A673 (cell line): ENCODE measurements around the gene CYP3A4. TPM values are rescaled to one million over a fixed set of nuclear protein-coding genes. Genes with fewer than 3 reads are reported as not detected.

ENCODE experiments used
- BruUV-seq: library from RNA; stranded (reverse); fragments of 400-500 nt; replicated peaks from 2 replicates; lab custom pipeline; 2021; lab: Mats Ljungman, UMichigan
- CTCF ChIA-PET: fragments of 300-600 bp; sonication (Branson Sonifier 250); formaldehyde crosslinking; loops from one replicate; lab custom pipeline; 2022; ENCODE audit warnings: antibody characterized with exemption; lab: Charles Lee
- POLR2A ChIA-PET: fragments of 300-600 bp; sonication (Branson Sonifier 250); formaldehyde crosslinking; loops from one replicate; lab custom pipeline; 2022; ENCODE audit warnings: antibody characterized with exemption; ENCODE audit not compliant: low non-redundant PET; lab: Charles Lee
- DNase-seq: peaks from one replicate; pipeline ENCODE4 v3.0.0-alpha.2; 2015; ENCODE audit warnings: low spot score
- H3K27ac ChIP-seq: fragments of 200-600 bp; sonication (generic); 2 replicates; pipeline ENCODE4 v1.5.1; 2016; ENCODE audit warnings: mixed run types, low read depth, mild to moderate bottlenecking, mixed read lengths, antibody characterized with exemption, low read length; ENCODE audit not compliant: poor library complexity, severe bottlenecking
- H3K27me3 ChIP-seq: fragments of 200-600 bp; sonication (generic); replicated peaks from 2 replicates; pipeline ENCODE4 v1.6.1; 2017; ENCODE audit warnings: mixed run types, low read depth, mild to moderate bottlenecking, mixed read lengths, antibody characterized with exemption, low read length; ENCODE audit not compliant: insufficient read depth, poor library complexity
- H3K36me3 ChIP-seq: fragments of 200-600 bp; sonication (generic); 2 replicates; pipeline ENCODE4 v1.6.1; 2016; ENCODE audit warnings: mixed run types, mild to moderate bottlenecking, mixed read lengths, antibody characterized with exemption, low read length; ENCODE audit not compliant: insufficient read depth, poor library complexity, severe bottlenecking
- H3K4me1 ChIP-seq: fragments of 200-600 bp; sonication (generic); 2 replicates; pipeline ENCODE4 v1.6.1; 2017; ENCODE audit warnings: mixed run types, mild to moderate bottlenecking, mixed read lengths, antibody characterized with exemption, low read length; ENCODE audit not compliant: insufficient read depth, poor library complexity, severe bottlenecking
- H3K4me3 ChIP-seq: fragments of 200-600 bp; sonication (generic); 2 replicates; pipeline ENCODE4 v1.5.1; 2016; ENCODE audit warnings: low read depth, mixed run types, mild to moderate bottlenecking, mixed read lengths, low read length; ENCODE audit not compliant: poor library complexity, severe bottlenecking
- H3K9me3 ChIP-seq: fragments of 200-600 bp; sonication (generic); 2 replicates; pipeline ENCODE4 v1.6.1; 2016; ENCODE audit warnings: mixed run types, low read depth, mild to moderate bottlenecking, mixed read lengths, antibody characterized with exemption, low read length; ENCODE audit not compliant: poor library complexity, severe bottlenecking
- CTCF ChIP-seq: fragments of 300-800, 200-600 bp; sonication (generic); conservative IDR thresholded peaks from 2 replicates; pipeline ENCODE4 v1.5.1; 2017; ENCODE audit warnings: low read depth, mild to moderate bottlenecking, antibody characterized with exemption, low read length, moderate library complexity, mixed read lengths
- EZH2 ChIP-seq: fragments of 200-600 bp; sonication (generic); IDR thresholded peaks from 2 replicates; pipeline ENCODE4 v1.6.1; 2017; ENCODE audit warnings: borderline replicate concordance, low read depth, mild to moderate bottlenecking, mixed read lengths, antibody characterized with exemption, low read length; ENCODE audit not compliant: poor library complexity, severe bottlenecking
- intact Hi-C: fragments of 100-400 bp; cut with micrococcal nuclease; formaldehyde crosslinking; loops from one replicate; pipeline ENCODE4 v1.10.0; 2022; ENCODE audit not compliant: unreplicated experiment
- total RNA-seq: library from RNA; stranded (reverse); gene quantifications from 2 replicates; pipeline ENCODE4 v1.2.3, GENCODE V29; 2021

CYP3A4 gene
- total RNA-seq, 1 experiment from 2014 or later: not detected

- H3K27me3 ChIP-seq: peaks cover 31% of the 10 kb centered on the region
- ChIA-PET POLR2A (no interaction called here), CTCF (no interaction called here)
- H3K36me3 ChIP-seq: no peaks in the 10 kb centered on the region
- DNase-seq: no peak
- BruUV-seq: no TSS peak
- no peak overlapping the region for H3K27ac ChIP-seq
- no peak for TF ChIP-seq CTCF
- TF ChIP-seq EZH2: no peak
- H3K4me1 ChIP-seq: no peaks in the 10 kb centered on the region
- H3K4me3 ChIP-seq: no peak overlapping the region
- H3K9me3 ChIP-seq: no peaks in the 10 kb centered on the region
- intact Hi-C loops: no loop called here
Observed at GRCh38 chr7:99768471-99768870, 15.5 kb downstream of the CYP3A4 start.

GRCh38 chr7:99767662-99768061 is 16.3 kb downstream of the CYP3A4 start:
- no peak for DNase-seq
- BruUV-seq: no TSS peak
- Histone ChIP-seq H3K27me3 (peaks cover 29% of the 10 kb centered on the region), H3K4me1 (no peaks in the 10 kb centered on the region), H3K36me3 (no peaks in the 10 kb centered on the region), H3K27ac (no peak overlapping the region), H3K4me3 (no peak overlapping the region), H3K9me3 (no peaks in the 10 kb centered on the region)
- CTCF ChIA-PET: no interaction called here
- POLR2A ChIA-PET: no interaction called here
- no peak for TF ChIP-seq CTCF
- no peak for TF ChIP-seq EZH2
- intact Hi-C loops: no loop called here

- Histone ChIP-seq H3K9me3 (no peaks in the 10 kb centered on the region), H3K4me1 (no peaks in the 10 kb centered on the region), H3K36me3 (no peaks in the 10 kb centered on the region), H3K4me3 (no peak overlapping the region), H3K27me3 (peaks cover 19% of the 10 kb centered on the region), H3K27ac (no peak overlapping the region)
- BruUV-seq: no TSS peak
- CTCF ChIA-PET: no interaction called here
- DNase-seq: no peak
- POLR2A ChIA-PET: no interaction called here
- intact Hi-C loops: no loop called here
- TF ChIP-seq EZH2 (no peak), CTCF (no peak)
Observed at GRCh38 chr7:99766484-99767099, 17.4 kb downstream of the CYP3A4 start.
